Stimulated activated CD4-positive, alpha-beta T cell treated with anti-CD3 and anti-CD28 coated beads, TNF-alpha, amount 100 ng/mL, for 48 hours (primary cell): ENCODE data around the gene MED7.
"Not testable (repeated sequence)": the region's sequence is repeated elsewhere in the genome, so short reads cannot be mapped to it uniquely, and the experiment has no call there.

Experiments used
- DNase-seq, 3 donors: peaks; one replicate each; pipeline ENCODE4 v3.0.0-alpha.2; 2020; ENCODE audit warnings: low read depth in 3 of 3

The MED7 gene, protein sequence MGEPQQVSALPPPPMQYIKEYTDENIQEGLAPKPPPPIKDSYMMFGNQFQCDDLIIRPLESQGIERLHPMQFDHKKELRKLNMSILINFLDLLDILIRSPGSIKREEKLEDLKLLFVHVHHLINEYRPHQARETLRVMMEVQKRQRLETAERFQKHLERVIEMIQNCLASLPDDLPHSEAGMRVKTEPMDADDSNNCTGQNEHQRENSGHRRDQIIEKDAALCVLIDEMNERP

DNA sequence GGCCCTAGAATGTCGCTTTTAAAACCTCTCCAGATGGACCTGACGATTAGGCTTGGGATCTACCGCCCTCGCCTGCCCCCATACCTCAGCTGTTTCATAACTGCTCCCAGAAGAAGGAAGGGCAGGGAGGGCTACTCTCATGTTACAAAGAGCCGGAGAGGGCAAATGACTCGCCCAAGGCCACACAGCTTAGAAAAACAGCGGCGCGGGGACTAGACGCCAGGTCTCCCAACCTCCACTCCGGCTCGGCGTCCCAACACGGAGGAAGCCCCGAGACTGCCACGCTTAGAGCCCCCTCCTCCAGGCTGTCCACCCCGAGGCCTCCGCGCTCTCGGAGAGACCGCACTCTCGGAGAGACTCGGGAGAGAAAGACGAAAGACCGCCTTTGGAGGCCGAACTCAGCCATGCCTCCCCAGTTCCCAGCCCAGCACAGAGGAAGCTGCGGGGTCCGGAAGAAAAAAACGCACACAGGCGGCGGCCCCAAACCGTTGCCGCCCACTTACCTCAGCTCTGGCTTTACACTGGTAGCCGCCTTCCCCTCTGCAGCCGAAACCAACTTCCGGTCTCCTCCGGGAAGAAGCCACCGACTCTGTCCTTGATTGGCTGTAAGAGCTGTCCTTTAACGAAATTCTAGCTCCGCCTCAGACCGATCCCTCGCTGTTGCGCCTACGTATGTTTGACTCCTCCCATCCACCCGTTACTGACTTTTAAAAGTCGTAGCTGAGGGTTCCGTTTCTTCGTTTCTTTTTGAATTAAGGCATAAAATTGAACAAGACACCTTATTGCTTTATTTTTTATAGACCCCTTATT lies at the start of gene MED7:
Gene MED7, minus strand, starts transcription at position 549 of the 810 bp plus-strand sequence. CDS start 3,434 bp downstream, outside the sequence.
- peak; percentile 81 to 90 (median 88) for DNase-seq

- no peak for DNase-seq
These were observed 46.6 kb upstream of the MED7 start for GRCh38 chr5:157189223-157189622.

GRCh38 chr5:157188270-157188669 lies 45.6 kb upstream of the MED7 start:
- DNase-seq = no peak

DNA sequence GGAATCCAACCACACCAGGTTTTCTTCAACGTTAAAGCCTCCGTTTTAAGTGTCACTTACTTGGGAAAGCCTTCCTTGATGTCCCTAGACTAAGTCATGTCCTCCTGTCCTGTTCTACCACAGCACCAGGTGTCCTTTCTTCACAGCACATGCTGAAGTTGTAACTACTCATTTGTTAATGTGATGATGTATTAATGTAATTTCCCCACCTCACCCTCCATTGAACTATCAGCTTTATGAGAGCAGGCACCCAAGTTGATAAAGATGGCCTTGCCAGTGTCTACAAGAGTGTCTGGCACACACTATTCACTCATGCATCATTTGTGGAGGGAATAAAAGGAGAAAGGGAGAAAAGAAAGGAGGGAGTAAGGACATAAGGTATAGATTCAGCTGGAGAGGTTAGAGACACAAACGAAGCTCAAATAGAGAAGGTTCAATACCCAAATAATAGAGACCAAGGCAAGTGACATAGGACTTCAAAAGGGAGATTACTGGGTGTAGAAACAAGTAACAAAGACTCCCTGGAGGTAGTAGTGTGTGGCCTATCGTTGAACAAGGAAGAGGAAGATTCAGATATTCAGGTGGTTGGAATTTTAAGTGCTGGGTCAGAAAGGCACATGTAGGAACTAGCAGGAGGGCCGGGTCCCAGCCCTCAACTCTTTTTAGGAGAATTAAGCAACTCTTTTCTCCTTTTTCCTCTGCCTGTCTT lies 44.5 kb upstream of the MED7 start:
- no peak for DNase-seq

DNA sequence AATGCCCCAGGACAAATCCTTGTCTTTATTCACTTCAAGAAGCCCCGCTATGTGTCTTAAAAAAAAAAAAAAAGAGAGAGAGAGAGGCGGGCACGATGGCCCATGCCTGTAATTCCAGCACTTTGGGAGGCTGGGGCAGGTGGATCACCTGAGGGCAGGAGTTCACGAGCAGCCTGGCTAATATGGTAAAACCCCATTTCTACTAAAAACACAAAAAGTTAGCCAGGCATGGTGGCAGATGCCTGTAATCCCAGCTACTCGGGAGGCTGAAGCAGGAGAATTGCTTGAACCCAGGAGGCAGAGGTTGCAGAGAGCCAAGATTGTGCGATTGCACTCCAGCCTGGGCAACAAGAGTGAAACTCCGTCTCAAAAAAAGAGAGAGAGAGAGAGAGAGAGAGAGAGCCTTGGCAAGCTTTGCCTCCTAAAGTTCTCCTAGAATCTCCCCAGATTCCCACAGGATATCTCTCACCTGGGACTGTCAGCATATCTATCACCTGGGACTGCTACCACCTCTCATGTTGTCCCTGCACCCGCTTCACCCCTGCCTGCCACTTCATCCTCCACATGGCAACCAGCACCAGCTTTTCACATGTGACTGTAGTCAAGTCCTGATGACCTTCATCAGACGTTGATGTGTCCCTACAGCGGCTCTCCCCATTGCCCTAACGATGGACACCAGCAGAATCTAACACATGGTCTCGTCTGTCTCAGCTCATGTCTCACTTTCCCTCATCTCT lies 43.8 kb upstream of the MED7 start:
- DNase-seq = no peak

GRCh38 chr5:157185122-157185521 lies 42.5 kb upstream of the MED7 start:
- not testable (repeated sequence) for DNase-seq

DNA sequence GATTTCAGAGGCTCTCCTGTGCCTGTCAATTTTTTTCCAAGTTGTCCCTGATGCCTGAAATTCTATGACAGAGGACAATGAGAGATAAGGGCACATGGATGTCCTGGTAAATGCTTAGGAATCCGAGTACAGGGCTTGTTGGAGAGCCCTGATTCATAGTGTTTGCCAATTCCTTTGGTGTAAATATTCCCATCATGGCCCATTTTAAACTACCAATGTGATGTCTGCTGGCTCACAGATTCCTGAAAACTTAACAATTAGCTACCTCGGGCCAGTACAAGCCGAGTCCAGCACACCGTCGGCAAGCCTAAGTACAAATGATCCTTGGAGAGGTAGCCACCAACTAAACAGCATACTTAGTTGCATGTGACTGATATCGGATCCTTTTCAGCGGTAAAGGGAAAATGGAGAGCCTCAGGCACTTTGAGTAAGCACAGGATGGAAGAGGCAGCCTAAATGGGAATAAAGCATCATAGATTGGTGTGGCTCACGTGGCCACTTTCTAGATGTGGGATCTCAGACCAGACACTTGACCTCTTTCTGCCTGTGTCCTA lies 41.5 kb upstream of the MED7 start:
- DNase-seq = no peak

DNA sequence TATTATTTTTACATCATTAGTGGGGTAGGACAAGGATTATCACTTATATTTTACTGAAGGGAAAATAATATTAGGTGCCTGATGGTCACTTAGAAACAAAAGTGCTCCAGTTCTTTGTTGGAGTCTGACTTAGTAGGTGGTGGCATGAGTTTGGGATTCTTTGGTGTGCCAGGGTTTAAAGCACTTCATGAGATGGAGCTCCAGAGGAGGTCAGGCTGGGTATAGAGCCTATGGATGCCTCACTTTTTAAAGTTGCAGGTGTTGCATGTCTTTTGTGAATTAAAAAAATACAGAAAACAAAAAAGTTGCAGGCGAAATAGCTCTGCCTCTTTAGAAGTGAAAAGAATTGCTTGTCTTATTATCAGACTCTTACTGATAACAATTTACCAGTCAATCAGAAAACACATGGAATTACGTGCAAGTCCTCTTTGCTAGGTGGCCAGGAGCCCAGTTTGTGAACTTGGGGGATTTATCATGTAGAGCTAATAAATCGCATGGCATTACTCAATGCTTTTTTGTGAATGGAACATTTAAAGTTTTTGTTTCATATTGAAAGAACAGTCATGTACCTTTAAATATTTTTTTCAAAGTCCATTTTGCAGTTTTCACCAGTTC lies 39.6 kb upstream of the MED7 start:
- DNase-seq = no peak

- DNase-seq = no peak
These were observed 38.0 kb upstream of the MED7 start, which contains the start of gene ITK for GRCh38 chr5:157180374-157181264. Gene ITK, plus strand, starts transcription at chr5:157180840. Its CDS starts 138 bp downstream, at chr5:157180978.

DNA sequence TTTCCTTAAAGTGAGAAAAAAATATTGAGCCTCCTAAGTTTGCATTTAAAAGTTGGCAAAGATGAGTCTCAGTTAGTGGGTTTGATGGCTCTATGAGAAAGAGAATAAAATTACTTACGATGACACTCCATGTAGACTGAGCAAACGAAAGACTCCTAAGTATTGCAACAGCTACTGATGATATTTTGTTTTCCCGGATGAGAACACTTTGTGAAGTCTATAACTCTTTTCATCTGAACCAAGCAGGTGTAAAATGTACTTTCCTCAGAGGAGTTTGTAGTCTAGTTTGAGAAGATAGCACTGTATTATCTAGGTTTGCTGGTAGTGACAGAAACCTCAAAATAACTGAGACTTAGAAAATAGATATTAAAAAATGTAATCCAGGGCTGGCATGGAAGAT lies 36.3 kb upstream of the MED7 start:
- no peak for DNase-seq

DNA sequence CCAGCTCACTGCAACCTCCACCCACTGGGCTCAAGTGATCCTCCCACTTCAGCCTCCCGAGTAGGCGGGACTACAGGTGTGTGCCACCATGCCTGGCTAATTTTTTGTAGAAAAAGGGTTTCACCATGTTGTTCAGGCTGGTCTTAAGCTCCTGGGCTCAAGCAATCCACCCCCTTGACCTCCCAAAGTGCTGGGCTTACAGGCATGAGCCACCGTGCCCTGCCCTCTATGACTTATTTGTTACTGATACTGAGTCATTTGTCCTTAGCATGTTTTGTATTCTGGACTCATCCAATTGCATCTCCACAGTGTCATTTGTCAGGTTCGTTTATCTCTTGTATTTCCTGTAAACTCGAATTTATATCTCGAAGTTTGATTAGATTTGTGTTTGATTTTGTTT lies 35.3 kb upstream of the MED7 start:
- no peak for DNase-seq

GRCh38 chr5:157175071-157175612 lies 32.5 kb upstream of the MED7 start:
- no peak for DNase-seq

- peak; percentile 75 to 87 (median 83) for DNase-seq
These were observed 29.7 kb upstream of the MED7 start for GRCh38 chr5:157172403-157172802.

- DNase-seq = no peak
These were observed 25.6 kb upstream of the MED7 start for GRCh38 chr5:157168286-157168685.

GRCh38 chr5:157167214-157167621 lies 24.6 kb upstream of the MED7 start:
- no peak for DNase-seq

GRCh38 chr5:157166214-157167213 lies 23.8 kb upstream of the MED7 start, which contains the start of gene GARIN3:
Gene GARIN3, minus strand, starts transcription at chr5:157166264. Its CDS starts 96 bp downstream, at chr5:157166168.
- no peak for DNase-seq

DNA sequence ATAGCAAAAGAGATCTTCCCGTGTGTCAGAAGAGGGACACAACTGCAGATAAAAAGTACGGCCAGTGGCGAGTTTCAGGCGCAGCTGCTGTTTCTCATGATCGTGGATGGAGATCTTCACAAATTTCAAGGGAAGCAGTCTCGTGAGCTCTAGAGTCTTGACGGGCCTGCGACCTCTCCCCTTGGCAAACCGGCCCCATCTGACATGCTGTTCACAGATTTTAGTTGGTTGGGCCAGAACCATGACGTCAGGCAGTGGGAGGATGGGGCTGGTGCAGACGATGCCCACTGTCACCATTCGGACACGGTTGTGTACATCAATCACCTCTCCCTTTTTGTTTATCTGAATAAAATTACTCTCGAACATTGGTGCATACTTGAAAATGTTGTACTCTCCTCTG lies 23.0 kb upstream of the MED7 start:
- DNase-seq = no peak

- no peak for DNase-seq
These were observed 22.6 kb upstream of the MED7 start for GRCh38 chr5:157165261-157165660.
